H9 (cell line): ENCODE data around the gene RHOD. TPM values are rescaled to one million over a fixed set of nuclear protein-coding genes. Genes with fewer than 3 reads are reported as not detected.

Source experiments
- DNase-seq: peaks from one replicate; pipeline ENCODE4 v3.0.0-alpha.2; 2017
- H2AFZ ChIP-seq: one replicate; pipeline ENCODE4 v1.6.1; 2013; ENCODE audit warnings: mild to moderate bottlenecking, low read length, control low read depth, moderate library complexity
- H2AK5ac ChIP-seq: 2 replicates; pipeline ENCODE4 v1.6.1; 2013; ENCODE audit warnings: low read length, control low read depth, mixed read lengths; ENCODE audit not compliant: insufficient read length
- H2BK120ac ChIP-seq: one replicate; pipeline ENCODE4 v1.6.1; 2013; ENCODE audit warnings: low read depth, mild to moderate bottlenecking, low read length, control low read depth, inconsistent platforms; ENCODE audit not compliant: poor library complexity, severe bottlenecking
- H2BK12ac ChIP-seq: 2 replicates; pipeline ENCODE4 v1.6.1; 2013; ENCODE audit warnings: low read length, control low read depth, mixed read lengths, low read depth; ENCODE audit not compliant: insufficient read length
- H2BK15ac ChIP-seq: 2 replicates; pipeline ENCODE4 v1.6.1; 2013; ENCODE audit warnings: low read depth, low read length, control low read depth
- H2BK20ac ChIP-seq: one replicate; pipeline ENCODE4 v1.6.1; 2013; ENCODE audit warnings: low read depth, mild to moderate bottlenecking, low read length, control low read depth, inconsistent platforms; ENCODE audit not compliant: poor library complexity, severe bottlenecking
- H2BK5ac ChIP-seq: 2 replicates; pipeline ENCODE4 v1.6.1; 2013; ENCODE audit warnings: low read length, control low read depth, mixed read lengths; ENCODE audit not compliant: insufficient read length
- H3K14ac ChIP-seq: 2 replicates; pipeline ENCODE4 v1.6.1; 2013; ENCODE audit warnings: low read length, control low read depth; ENCODE audit not compliant: insufficient read depth
- H3K18ac ChIP-seq: 2 replicates; pipeline ENCODE4 v1.6.1; 2013; ENCODE audit warnings: low read depth, mild to moderate bottlenecking, mixed read lengths, low read length, control low read depth; ENCODE audit not compliant: insufficient read length
- H3K23ac ChIP-seq: 2 replicates; pipeline ENCODE4 v1.6.1; 2013; ENCODE audit warnings: low read length, control low read depth, mixed read lengths, low read depth; ENCODE audit not compliant: insufficient read length
- H3K23me2 ChIP-seq: 2 replicates; pipeline ENCODE4 v1.6.1; 2013; ENCODE audit warnings: low read depth, mild to moderate bottlenecking, mixed read lengths, low read length, control low read depth; ENCODE audit not compliant: insufficient read length, poor library complexity, severe bottlenecking
- H3K27ac ChIP-seq: 2 replicates; pipeline ENCODE4 v1.5.1; 2013; ENCODE audit warnings: low read length, control low read depth, mixed read lengths, low read depth; ENCODE audit not compliant: insufficient read length
- H3K27me3 ChIP-seq: 2 replicates; pipeline ENCODE4 v1.6.1; 2013; ENCODE audit warnings: low read length, control low read depth, inconsistent platforms; ENCODE audit not compliant: insufficient read depth
- H3K4ac ChIP-seq: 2 replicates; pipeline ENCODE4 v1.6.1; 2013; ENCODE audit warnings: low read depth, mild to moderate bottlenecking, control low read depth, inconsistent platforms, low read length, moderate library complexity
- H3K4me1 ChIP-seq: 2 replicates; pipeline ENCODE4 v1.6.1; 2013; ENCODE audit warnings: low read length, control low read depth, inconsistent platforms; ENCODE audit not compliant: insufficient read depth
- H3K4me2 ChIP-seq: 2 replicates; pipeline ENCODE4 v1.6.1; 2013; ENCODE audit warnings: low read length, control low read depth, mixed read lengths; ENCODE audit not compliant: insufficient read length, insufficient read depth
- H3K56ac ChIP-seq: 2 replicates; pipeline ENCODE4 v1.6.1; 2013; ENCODE audit warnings: low read depth, mild to moderate bottlenecking, mixed read lengths, low read length, control low read depth; ENCODE audit not compliant: insufficient read length
- H3K79me1 ChIP-seq: 2 replicates; pipeline ENCODE4 v1.6.1; 2013; ENCODE audit warnings: low read depth, mild to moderate bottlenecking, moderate library complexity, low read length, control low read depth, inconsistent platforms; ENCODE audit not compliant: insufficient read depth, poor library complexity, severe bottlenecking
- H3K79me2 ChIP-seq: 2 replicates; pipeline ENCODE4 v1.6.1; 2013; ENCODE audit warnings: low read length, control low read depth, inconsistent platforms; ENCODE audit not compliant: insufficient read depth
- H3K9ac ChIP-seq: 2 replicates; pipeline ENCODE4 v1.6.1; 2013; ENCODE audit warnings: low read length, control low read depth, mixed read lengths; ENCODE audit not compliant: insufficient read length; ENCODE audit errors: extremely low read depth
- H3K9me3 ChIP-seq: one replicate; pipeline ENCODE4 v1.6.1; 2013; ENCODE audit warnings: low read depth, low read length, inconsistent platforms; ENCODE audit not compliant: control insufficient read depth
- H3T11ph ChIP-seq: one replicate; pipeline ENCODE4 v1.6.1; 2013; ENCODE audit warnings: mild to moderate bottlenecking, low read length, control low read depth, inconsistent platforms
- H4K20me1 ChIP-seq: one replicate; pipeline ENCODE4 v1.6.1; 2013; ENCODE audit not compliant: control insufficient read depth, insufficient read length, insufficient read depth
- H4K5ac ChIP-seq: 2 replicates; pipeline ENCODE4 v1.6.1; 2013; ENCODE audit warnings: low read depth, mild to moderate bottlenecking, mixed read lengths, low read length, control low read depth; ENCODE audit not compliant: insufficient read length
- H4K8ac ChIP-seq: replicated peaks from 2 replicates; pipeline ENCODE4 v1.6.1; 2013; ENCODE audit warnings: low read length, control low read depth, mixed read lengths, low read depth; ENCODE audit not compliant: insufficient read length
- H4K91ac ChIP-seq: 2 replicates; pipeline ENCODE4 v1.6.1; 2013; ENCODE audit warnings: low read depth, mild to moderate bottlenecking, moderate library complexity, mixed read lengths, low read length, control low read depth; ENCODE audit not compliant: insufficient read length
- H3K27ac Mint-ChIP-seq, 3 experiments: 2 replicates in 2 of 3; 3 replicates in 1 of 3; pipeline ENCODE4 v1.8.0; 2020 to 2021; ENCODE audit warnings: mixed read lengths in 3 of 3, mild to moderate bottlenecking in 1 of 3, moderate library complexity in 1 of 3
- H3K27me3 Mint-ChIP-seq: 2 replicates; pipeline ENCODE4 v1.8.0; 2021; ENCODE audit warnings: low read depth, mild to moderate bottlenecking, moderate library complexity, mixed read lengths
- H3K36me3 Mint-ChIP-seq, 3 experiments: 2 replicates in 2 of 3; 3 replicates in 1 of 3; pipeline ENCODE4 v1.8.0; 2020 to 2021; ENCODE audit warnings: low read depth in 3 of 3, mixed read lengths in 3 of 3; ENCODE audit not compliant: insufficient read depth in 1 of 3
- H3K4me1 Mint-ChIP-seq, 2 experiments: 2 replicates each; pipeline ENCODE4 v1.8.0; 2020; ENCODE audit warnings: mixed read lengths in 2 of 2
- H3K4me3 Mint-ChIP-seq, 2 experiments: 2 replicates in 1 of 2; 3 replicates in 1 of 2; pipeline ENCODE4 v1.8.0; 2020 to 2021; ENCODE audit warnings: mild to moderate bottlenecking in 2 of 2, mixed read lengths in 2 of 2, moderate library complexity in 1 of 2
- H3K9me3 Mint-ChIP-seq, 2 experiments: 2 replicates in 1 of 2; 3 replicates in 1 of 2; pipeline ENCODE4 v1.8.0; 2020; ENCODE audit warnings: mild to moderate bottlenecking in 2 of 2, mixed read lengths in 2 of 2, moderate library complexity in 1 of 2
- CTCF ChIP-seq: fragments of 200-600 bp; sonication (generic); conservative IDR thresholded peaks from 3 replicates; pipeline ENCODE4 v1.8.0; 2021; ENCODE audit warnings: antibody characterized with exemption, mild to moderate bottlenecking
- WGBS: extraction: QIAGEN DNeasy Blood & Tissue Kit; methylation state at CpG from one replicate; pipeline ENCODE4 v1.1.7; 2013; ENCODE audit warnings: missing lambda C conversion rate, low lambda C conversion rate, mixed read lengths; ENCODE audit not compliant: insufficient read length; ENCODE audit errors: extremely low coverage; 5-methylcytosine and 5-hydroxymethylcytosine counted together
- total RNA-seq: library from RNA; stranded (reverse); gene quantifications from 2 replicates; pipeline ENCODE4 v1.2.1, GENCODE V29; 2021

RHOD gene
- total RNA-seq, 1 experiment from 2014 or later = 14.8 TPM

- no peaks in the 10 kb centered on the region for H3K27me3 ChIP-seq
- no peak overlapping the region for H3K27ac Mint-ChIP-seq
- H2BK120ac ChIP-seq = no peak overlapping the region
- no peak overlapping the region for H4K91ac ChIP-seq
- no peak overlapping the region for H3K4me2 ChIP-seq
- no peak overlapping the region for H4K8ac ChIP-seq
- no peak overlapping the region for H4K5ac ChIP-seq
- no peak overlapping the region for H2AK5ac ChIP-seq
- H3K79me1 ChIP-seq = no peaks in the 10 kb centered on the region
- no peaks in the 10 kb centered on the region; the same call in 1 of the 2 replicates for H3K4me1 ChIP-seq
- no peak for TF ChIP-seq CTCF
- no peaks in the 10 kb centered on the region; a peak in 1 of 7 replicates for H3K36me3 Mint-ChIP-seq
- no peak overlapping the region for H3K9ac ChIP-seq
- no peaks in the 10 kb centered on the region for H4K20me1 ChIP-seq
- no peak overlapping the region for H3K14ac ChIP-seq
- H3K18ac ChIP-seq = no peak overlapping the region
- H3K23me2 ChIP-seq = no peaks in the 10 kb centered on the region
- WGBS = no CpG with 5 or more reads among the region's 6 CpGs
- H3K23ac ChIP-seq = no peak overlapping the region
- H2BK15ac ChIP-seq = no peak overlapping the region
- H2BK20ac ChIP-seq = no peak overlapping the region
- no peak overlapping the region for H2BK5ac ChIP-seq
- H3K4ac ChIP-seq = no peak overlapping the region
- no peak overlapping the region for H3K56ac ChIP-seq
- DNase-seq = no peak
- H3K9me3 ChIP-seq = no peaks in the 10 kb centered on the region
- H3K27me3 Mint-ChIP-seq = no peaks in the 10 kb centered on the region
- no peaks in the 10 kb centered on the region; a peak in 1 of 5 replicates for H3K9me3 Mint-ChIP-seq
- H3T11ph ChIP-seq = no peak overlapping the region
- no peak overlapping the region for H2AFZ ChIP-seq
- H2BK12ac ChIP-seq = no peak overlapping the region
- no peaks in the 10 kb centered on the region for H3K79me2 ChIP-seq
- no peak overlapping the region; a peak in 1 of 5 replicates for H3K4me3 Mint-ChIP-seq
- peaks cover 18 to 26% of the 10 kb centered on the region in 2 experiments for H3K4me1 Mint-ChIP-seq
- H3K27ac ChIP-seq = no peak overlapping the region
Observed at GRCh38 chr11:67098799-67099429, 42.3 kb downstream of the RHOD start.
